ENCODE results near the gene VWA2.

The VWA2 gene

GRCh38 chr10:114315566-114316420, 76.7 kb downstream of the VWA2 start:
- no peaks in the 10 kb centered on the region for H3K36me3 Mint-ChIP-seq
- peaks cover 9% of the 10 kb centered on the region for H3K27me3 Mint-ChIP-seq
- H3K4me3 Mint-ChIP-seq = no peak overlapping the region
- ATAC-seq (ENCODE audit: low read depth) (no peak), DNase-seq (ENCODE audit: low spot score in 2 of 2) (no peak)
- H3K27ac Mint-ChIP-seq = no peak overlapping the region
- H3K4me1 Mint-ChIP-seq = no peaks in the 10 kb centered on the region
- H3K9me3 Mint-ChIP-seq = no peaks in the 10 kb centered on the region

- H3K27ac Mint-ChIP-seq = no peak overlapping the region
- H3K4me3 Mint-ChIP-seq = no peak overlapping the region
- DNase-seq (ENCODE audit: low spot score in 2 of 2) (no peak), ATAC-seq (ENCODE audit: low read depth) (no peak)
- no peaks in the 10 kb centered on the region for H3K36me3 Mint-ChIP-seq
- peaks cover 9% of the 10 kb centered on the region for H3K27me3 Mint-ChIP-seq
- no peaks in the 10 kb centered on the region for H3K9me3 Mint-ChIP-seq
- no peaks in the 10 kb centered on the region for H3K4me1 Mint-ChIP-seq
Measured at GRCh38 chr10:114316744-114317143, 77.7 kb downstream of the VWA2 start.

DNA sequence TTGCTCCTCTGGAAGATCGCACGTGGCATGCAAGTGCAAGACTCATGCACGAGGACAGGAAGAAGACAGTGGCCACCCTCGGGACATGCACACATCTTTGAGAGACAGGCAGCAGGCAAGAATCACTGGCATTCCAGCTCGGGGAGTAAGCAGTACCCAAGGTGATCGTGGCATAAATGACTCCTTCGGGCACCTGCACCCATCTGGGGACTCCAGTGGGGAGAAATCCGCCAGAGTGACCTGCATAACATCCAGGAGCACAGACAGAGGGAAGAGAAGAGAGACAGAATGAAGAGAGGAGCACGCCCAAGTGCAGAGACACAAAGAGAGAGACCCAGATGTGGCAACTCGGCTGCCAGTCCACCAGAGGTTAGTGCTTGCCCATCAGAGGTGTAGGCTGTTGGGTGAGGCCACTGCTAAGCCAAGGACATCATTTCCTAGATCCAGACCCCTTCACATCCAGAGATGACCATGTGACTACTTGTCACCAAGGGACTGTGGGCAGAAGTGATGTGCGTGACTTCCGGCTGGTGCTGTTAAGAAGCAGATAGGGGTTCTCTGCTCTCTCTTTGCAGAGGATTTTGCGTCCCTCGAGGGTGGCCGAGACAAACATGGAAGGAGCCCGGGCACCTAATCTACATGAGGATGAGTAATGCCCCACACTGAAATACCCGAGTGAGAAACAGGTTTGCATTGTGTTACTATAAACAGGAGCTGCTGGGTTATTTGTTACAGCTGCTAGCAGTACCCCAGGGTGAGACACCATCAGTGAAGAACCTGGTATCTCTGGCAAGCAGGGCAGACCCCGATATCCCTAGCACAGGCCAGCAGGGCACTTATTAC, 80.6 kb downstream of the VWA2 start:
- ATAC-seq (ENCODE audit: low read depth) (no peak), DNase-seq (ENCODE audit: low spot score in 2 of 2) (no peak)
- no peaks in the 10 kb centered on the region for H3K36me3 Mint-ChIP-seq
- no peaks in the 10 kb centered on the region for H3K9me3 Mint-ChIP-seq
- H3K4me3 Mint-ChIP-seq = no peak overlapping the region
- peaks cover 10% of the 10 kb centered on the region for H3K27me3 Mint-ChIP-seq
- no peak overlapping the region for H3K27ac Mint-ChIP-seq
- H3K4me1 Mint-ChIP-seq = no peaks in the 10 kb centered on the region

DNA sequence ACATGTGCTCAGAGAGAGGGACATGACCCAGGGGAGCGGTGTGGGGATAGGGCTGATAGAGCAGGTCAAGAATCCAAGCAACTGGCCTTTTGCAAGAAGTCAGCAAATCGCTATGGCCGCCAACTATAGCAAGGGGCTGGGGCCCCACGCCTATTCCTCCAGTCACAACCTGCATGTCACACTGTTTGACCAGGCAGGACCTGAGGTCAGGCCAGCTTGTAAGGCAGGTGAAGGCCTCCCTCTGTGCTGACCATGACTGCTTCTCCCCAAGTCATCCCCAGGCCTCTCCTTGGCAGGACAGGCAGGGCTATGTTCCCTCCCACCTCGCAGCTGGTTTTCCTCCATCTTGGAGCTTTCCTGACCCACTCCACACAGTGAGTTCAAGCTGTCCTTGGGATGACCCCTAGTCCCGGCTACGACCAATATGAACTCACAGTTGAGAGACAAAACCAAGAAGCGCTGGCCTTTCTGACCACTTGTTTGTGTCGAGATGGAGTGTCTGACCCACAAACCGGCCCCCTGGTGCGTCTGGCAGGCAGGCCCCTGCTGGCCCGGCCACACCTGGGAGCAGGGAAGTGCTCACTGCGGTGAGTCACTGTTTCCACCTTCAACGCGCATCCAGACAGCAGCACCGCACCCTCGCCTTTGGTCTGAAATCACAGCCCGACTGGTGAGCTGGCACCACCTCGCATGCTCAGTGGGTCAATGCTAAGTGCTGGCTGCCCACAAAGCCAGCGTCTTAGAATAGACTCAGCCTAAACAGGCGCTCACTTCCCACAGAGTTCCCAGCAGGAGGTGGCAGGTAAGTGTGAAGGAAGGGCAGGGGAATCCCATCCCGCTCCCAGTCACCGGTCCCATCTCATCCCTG, 81.4 kb downstream of the VWA2 start:
- H3K9me3 Mint-ChIP-seq = no peaks in the 10 kb centered on the region
- ATAC-seq (ENCODE audit: low read depth) (no peak), DNase-seq (ENCODE audit: low spot score in 2 of 2) (no peak)
- H3K36me3 Mint-ChIP-seq = no peaks in the 10 kb centered on the region
- H3K4me3 Mint-ChIP-seq = no peak overlapping the region
- no peak overlapping the region for H3K27ac Mint-ChIP-seq
- no peaks in the 10 kb centered on the region for H3K4me1 Mint-ChIP-seq
- peaks cover 10% of the 10 kb centered on the region for H3K27me3 Mint-ChIP-seq

DNA sequence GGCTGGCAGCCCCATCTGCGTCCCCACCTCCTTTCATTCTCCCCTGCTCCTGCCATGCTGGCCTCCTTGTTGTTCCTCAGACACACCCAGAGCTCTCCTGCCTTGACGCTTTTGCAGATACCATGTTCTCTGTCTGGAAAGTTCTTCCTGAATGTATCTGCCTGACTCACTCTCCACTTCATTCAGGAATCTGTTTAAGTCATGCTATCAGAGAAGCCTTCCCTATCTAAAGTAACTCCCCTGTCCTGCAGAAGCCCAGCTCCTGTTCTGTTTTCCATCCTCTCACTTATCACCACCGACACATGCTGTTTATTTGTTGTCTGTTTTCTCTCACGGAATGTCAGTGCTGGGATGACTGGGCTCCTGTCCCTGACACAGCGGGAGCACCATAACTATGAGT, 83.3 kb downstream of the VWA2 start:
- no peak for ATAC-seq (ENCODE audit: low read depth)
- DNase-seq (ENCODE audit: low spot score in 2 of 2) = no peak
- H3K9me3 Mint-ChIP-seq = no peaks in the 10 kb centered on the region
- H3K27ac Mint-ChIP-seq = no peak overlapping the region
- peaks cover 3% of the 10 kb centered on the region for H3K27me3 Mint-ChIP-seq
- no peaks in the 10 kb centered on the region for H3K36me3 Mint-ChIP-seq
- H3K4me3 Mint-ChIP-seq = no peak overlapping the region
- H3K4me1 Mint-ChIP-seq = no peaks in the 10 kb centered on the region

- DNase-seq (ENCODE audit: low spot score in 2 of 2) (no peak), ATAC-seq (ENCODE audit: low read depth) (no peak)
- Mint-ChIP-seq H3K4me3 (no peak overlapping the region), H3K27ac (no peak overlapping the region), H3K4me1 (no peaks in the 10 kb centered on the region), H3K27me3 (peaks cover 3% of the 10 kb centered on the region), H3K9me3 (no peaks in the 10 kb centered on the region), H3K36me3 (no peaks in the 10 kb centered on the region)
Measured at GRCh38 chr10:114323023-114323422, 84.0 kb downstream of the VWA2 start.

- H3K4me1 Mint-ChIP-seq = no peaks in the 10 kb centered on the region
- no peaks in the 10 kb centered on the region for H3K9me3 Mint-ChIP-seq
- no peak overlapping the region for H3K27ac Mint-ChIP-seq
- H3K36me3 Mint-ChIP-seq = no peaks in the 10 kb centered on the region
- H3K4me3 Mint-ChIP-seq = no peak overlapping the region
- ATAC-seq (ENCODE audit: low read depth) (no peak), DNase-seq (ENCODE audit: low spot score in 2 of 2) (no peak)
- H3K27me3 Mint-ChIP-seq = peaks cover 11% of the 10 kb centered on the region
Measured at GRCh38 chr10:114326795-114327194, 87.7 kb downstream of the VWA2 start.

DNA sequence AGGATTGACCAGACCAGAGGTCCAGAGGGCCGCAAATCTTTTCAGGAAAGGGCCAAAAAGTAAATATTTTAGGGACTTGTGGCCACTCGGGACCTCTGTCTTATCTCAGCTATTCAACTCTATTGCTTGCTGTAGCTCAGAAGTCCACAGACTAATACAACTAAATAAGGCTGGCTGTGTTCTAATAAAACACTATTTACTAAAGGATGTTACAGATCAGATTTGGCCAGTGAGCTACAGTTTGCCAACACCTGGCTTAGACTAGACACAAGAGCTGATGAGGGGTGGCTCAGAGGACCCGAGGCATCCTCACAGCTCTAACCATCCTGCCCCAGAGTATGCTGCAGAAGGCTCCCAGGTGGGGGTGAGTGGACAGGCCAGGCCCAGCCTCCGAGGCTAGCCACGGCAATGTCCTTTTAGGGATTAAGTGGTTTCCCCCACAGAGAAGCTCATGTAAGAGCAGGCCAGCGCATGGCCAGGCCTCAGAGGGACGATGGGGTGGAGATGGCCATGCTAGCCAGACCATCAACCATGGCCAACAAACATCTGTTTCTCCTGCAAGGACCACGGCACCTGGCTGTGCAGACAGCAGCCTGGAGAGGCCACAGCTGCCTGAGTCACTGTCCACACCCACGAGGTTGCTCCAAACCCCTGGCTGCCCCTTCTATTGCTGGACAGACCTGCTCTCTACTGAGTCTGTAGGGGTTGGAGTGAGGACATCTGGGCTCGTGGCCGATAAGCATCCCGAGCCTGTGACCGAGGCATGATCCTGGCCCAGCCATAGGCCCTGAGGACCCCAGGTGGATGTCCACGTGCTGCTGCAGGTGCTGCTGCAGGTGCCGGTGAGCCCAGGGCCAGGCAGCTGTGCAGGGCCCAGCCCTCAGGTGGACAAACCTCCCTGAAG, 88.7 kb downstream of the VWA2 start:
- DNase-seq (ENCODE audit: low spot score in 2 of 2) (no peak), ATAC-seq (ENCODE audit: low read depth) (no peak)
- H3K4me3 Mint-ChIP-seq = no peak overlapping the region
- H3K9me3 Mint-ChIP-seq = no peaks in the 10 kb centered on the region
- H3K27ac Mint-ChIP-seq = no peak overlapping the region
- H3K27me3 Mint-ChIP-seq = peaks cover 11% of the 10 kb centered on the region
- no peaks in the 10 kb centered on the region for H3K36me3 Mint-ChIP-seq
- H3K4me1 Mint-ChIP-seq = no peaks in the 10 kb centered on the region

DNA sequence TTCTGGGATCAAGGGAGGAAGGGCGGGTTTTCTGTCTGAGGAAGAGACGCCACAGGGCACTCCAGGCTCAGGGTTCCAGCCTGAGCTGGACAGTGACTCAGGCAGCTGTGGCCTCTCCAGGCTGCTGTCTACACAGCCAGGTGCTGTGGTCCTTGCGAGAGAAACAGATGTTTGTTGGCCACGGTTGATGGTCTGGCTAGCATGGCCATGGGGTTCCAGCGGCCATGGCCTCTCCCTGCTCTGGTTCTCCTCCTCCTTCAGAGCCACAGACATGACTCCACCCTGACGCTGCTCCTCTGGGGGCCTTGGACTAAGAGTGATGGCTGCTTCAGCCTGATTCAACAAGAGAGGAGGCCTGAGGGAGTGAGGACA, 89.4 kb downstream of the VWA2 start:
- H3K27ac Mint-ChIP-seq = no peak overlapping the region

GRCh38 chr10:114328874-114329273, 89.8 kb downstream of the VWA2 start:
- no peaks in the 10 kb centered on the region for H3K36me3 Mint-ChIP-seq
- no peaks in the 10 kb centered on the region for H3K4me1 Mint-ChIP-seq
- no peak overlapping the region for H3K27ac Mint-ChIP-seq
- H3K9me3 Mint-ChIP-seq = no peaks in the 10 kb centered on the region
- ATAC-seq (ENCODE audit: low read depth) (no peak), DNase-seq (ENCODE audit: low spot score in 2 of 2) (no peak)
- no peak overlapping the region for H3K4me3 Mint-ChIP-seq
- H3K27me3 Mint-ChIP-seq = peaks cover 11% of the 10 kb centered on the region

More for the DNA sequence above, 89.4 kb downstream of the VWA2 start:
- ATAC-seq (ENCODE audit: low read depth) (no peak), DNase-seq (ENCODE audit: low spot score in 2 of 2) (no peak)
- Mint-ChIP-seq H3K36me3 (no peaks in the 10 kb centered on the region), H3K4me3 (no peak overlapping the region), H3K27me3 (peaks cover 11% of the 10 kb centered on the region), H3K9me3 (no peaks in the 10 kb centered on the region), H3K4me1 (no peaks in the 10 kb centered on the region)

GRCh38 chr10:114329634-114330365, 90.7 kb downstream of the VWA2 start:
- ATAC-seq (ENCODE audit: low read depth) (no peak), DNase-seq (ENCODE audit: low spot score in 2 of 2) (no peak)
- H3K27me3 Mint-ChIP-seq = peaks cover 10% of the 10 kb centered on the region
- no peaks in the 10 kb centered on the region for H3K9me3 Mint-ChIP-seq
- no peaks in the 10 kb centered on the region for H3K36me3 Mint-ChIP-seq
- H3K27ac Mint-ChIP-seq = no peak overlapping the region
- no peaks in the 10 kb centered on the region for H3K4me1 Mint-ChIP-seq
- no peak overlapping the region for H3K4me3 Mint-ChIP-seq

DNA sequence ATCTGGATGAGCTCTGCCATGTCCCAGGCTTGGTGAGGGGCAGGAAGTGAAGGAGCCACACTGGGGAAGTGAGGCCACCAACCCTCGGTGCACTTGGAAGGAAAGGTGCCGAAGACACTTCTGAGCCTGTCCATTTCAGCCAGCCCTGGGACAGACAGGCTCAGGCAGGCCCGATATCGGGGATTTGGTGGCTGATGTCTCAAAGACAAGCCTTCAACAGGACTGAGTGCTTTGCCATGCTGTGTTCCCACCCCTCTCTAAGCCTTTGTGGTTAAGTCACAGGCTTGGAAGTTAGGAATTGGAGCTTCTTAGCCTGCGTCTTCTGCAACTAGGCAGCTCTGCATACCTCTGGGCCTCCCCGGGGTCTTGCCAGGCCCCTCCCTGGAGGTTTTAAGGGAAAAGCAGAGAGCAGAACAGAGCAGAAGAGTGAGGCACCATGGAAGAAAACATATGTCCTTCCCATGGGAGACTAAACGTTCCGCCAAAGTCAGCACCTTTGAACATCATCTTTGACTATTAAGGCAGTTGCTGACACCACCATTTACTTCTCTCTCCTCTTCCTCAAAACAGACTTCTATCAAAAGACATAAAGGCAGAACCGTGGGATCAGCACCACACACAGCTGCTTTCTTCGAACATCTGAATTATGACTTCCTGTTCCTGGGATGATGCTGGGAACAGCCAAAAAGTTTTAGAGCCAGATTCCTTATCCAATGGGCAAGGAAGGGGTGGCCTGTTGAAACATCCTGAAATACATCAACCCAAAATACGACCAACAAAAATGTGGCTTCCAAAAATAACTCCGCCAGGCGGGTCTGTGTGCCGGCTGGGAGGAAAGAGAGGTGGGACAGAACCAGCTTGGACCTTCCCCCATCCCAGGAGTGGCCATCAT, 93.5 kb downstream of the VWA2 start:
- ATAC-seq (ENCODE audit: low read depth) (no peak), DNase-seq (ENCODE audit: low spot score in 2 of 2) (no peak)
- no peak overlapping the region for H3K27ac Mint-ChIP-seq
- no peaks in the 10 kb centered on the region for H3K9me3 Mint-ChIP-seq
- peaks cover 14% of the 10 kb centered on the region for H3K27me3 Mint-ChIP-seq
- no peaks in the 10 kb centered on the region for H3K4me1 Mint-ChIP-seq
- no peak overlapping the region for H3K4me3 Mint-ChIP-seq
- H3K36me3 Mint-ChIP-seq = no peaks in the 10 kb centered on the region
